GM12801 (cell line): ENCODE measurements around the gene WWC2.

Source experiments
- CTCF ChIP-seq: IDR thresholded peaks from one replicate; pipeline ENCODE4 v1.5.1; 2011; ENCODE audit warnings: control low read depth; ENCODE audit not compliant: insufficient read length; ENCODE audit errors: extremely low read depth

WWC2 gene

GRCh38 chr4:183355405-183355804 lies 256.3 kb downstream of the WWC2 start:
- TF ChIP-seq CTCF = no peak

- no peak for TF ChIP-seq CTCF
These were observed 257.2 kb downstream of the WWC2 start for GRCh38 chr4:183356173-183356830.

GRCh38 chr4:183356931-183357675 lies 258.0 kb downstream of the WWC2 start:
- TF ChIP-seq CTCF = no peak

- TF ChIP-seq CTCF = no peak
These were observed 259.2 kb downstream of the WWC2 start for GRCh38 chr4:183358215-183358755.

GRCh38 chr4:183360161-183360919 lies 261.3 kb downstream of the WWC2 start:
- TF ChIP-seq CTCF = no peak

- TF ChIP-seq CTCF = no peak
These were observed 263.0 kb downstream of the WWC2 start for GRCh38 chr4:183362036-183362435.

GRCh38 chr4:183362916-183363542 lies 264.0 kb downstream of the WWC2 start:
- TF ChIP-seq CTCF = no peak
